HepG2 (cell line): Measurements from ENCODE around the gene DNPEP. TPM values are rescaled to one million over a fixed set of nuclear protein-coding genes. Genes with fewer than 3 reads are reported as not detected.
A peak's percentile ranks its signal among the peaks of the same experiment; 100 is the strongest.

Experiments used
- ATAC-seq: fragments of 200-7000 bp; cut with Tn5 transposase; 3 replicates; pipeline ENCODE4 v1.9.1; 2020; ENCODE audit warnings: mild to moderate bottlenecking, moderate library complexity
- BruUV-seq: library from RNA; stranded (reverse); fragments of 400-500 nt; replicated peaks from 2 replicates; lab custom pipeline; 2021; lab: Mats Ljungman, UMichigan
- CTCF ChIA-PET: fragments of 300-600 bp; formaldehyde crosslinking; extraction: SDS; loops from one replicate; lab custom pipeline; 2021; ENCODE audit warnings: low total read pairs, inconsistent platforms, low intra/inter-chr PET ratio; lab: Yijun Ruan, JAX
- POLR2A ChIA-PET: fragments of 350-600 bp; sonication (Branson Sonifier 250); formaldehyde crosslinking; loops from one replicate; lab custom pipeline; 2020; ENCODE audit warnings: antibody characterized with exemption, inconsistent platforms; lab: Yijun Ruan, JAX
- DNase-seq: peaks from one replicate; pipeline ENCODE4 v3.0.0-alpha.2; 2015; ENCODE audit warnings: low spot score
- FAIRE-seq: peaks from 3 replicates; lab custom pipeline; 2011; peaks lifted over from hg19 to GRCh38; lab: Jason Lieb, UNC
- H2AFZ ChIP-seq: one replicate; pipeline ENCODE4 v1.6.1; 2011; ENCODE audit warnings: low read length, inconsistent platforms
- H3K27ac ChIP-seq: fragments of 300-600 bp; 3 replicates; pipeline ENCODE4 v1.8.0; 2011; ENCODE audit warnings: mixed run types, mild to moderate bottlenecking, mixed read lengths, low read length, inconsistent platforms; ENCODE audit not compliant: insufficient read depth; ENCODE audit errors: extremely low read length
- H3K27me3 ChIP-seq, 2 experiments: fragments of 200-600 bp in 1 of 2; 2 replicates in 1 of 2; 3 replicates in 1 of 2; pipeline versions ENCODE4 v1.6.0 to v1.8.0; 2011; ENCODE audit warnings: low read length in 2 of 2, mild to moderate bottlenecking in 2 of 2, moderate library complexity in 2 of 2, inconsistent platforms in 1 of 2; ENCODE audit not compliant: insufficient read depth in 2 of 2, control insufficient read depth in 1 of 2
- H3K36me3 ChIP-seq, 2 experiments: fragments of 200-600 bp in 1 of 2; replicated peaks in 1 of 2; 2 replicates in 1 of 2; 3 replicates in 1 of 2; pipeline versions ENCODE4 v1.5.1 to v1.8.0; 2011; ENCODE audit warnings: low read length in 2 of 2, inconsistent platforms in 1 of 2; ENCODE audit not compliant: insufficient read depth in 2 of 2, control insufficient read depth in 1 of 2
- H3K4me1 ChIP-seq: 2 replicates; pipeline ENCODE4 v1.5.1; 2012; ENCODE audit warnings: low read length, inconsistent platforms; ENCODE audit not compliant: insufficient read depth
- H3K4me2 ChIP-seq: 2 replicates; pipeline ENCODE4 v1.6.0; 2011; ENCODE audit warnings: low read depth, low read length, inconsistent platforms
- H3K4me3 ChIP-seq, 3 experiments: fragments of 200-600 bp in 1 of 3; sonication (generic), shearing (Covaris generic) in 1 of 3; replicated peaks in 1 of 3; 2 replicates each; pipeline ENCODE4 v1.5.1; 2011 to 2016; ENCODE audit warnings: low read length in 3 of 3, inconsistent platforms in 2 of 3, low read depth in 2 of 3, mild to moderate bottlenecking in 2 of 3, control low read depth in 1 of 3, mixed read lengths in 1 of 3; ENCODE audit not compliant: insufficient read depth in 1 of 3
- H3K79me2 ChIP-seq: one replicate; pipeline ENCODE4 v1.6.1; 2011; ENCODE audit warnings: low read length, inconsistent platforms; ENCODE audit not compliant: insufficient read depth
- H3K9ac ChIP-seq: 2 replicates; pipeline ENCODE4 v1.6.0; 2011; ENCODE audit warnings: mild to moderate bottlenecking, low read depth, low read length, inconsistent platforms; ENCODE audit not compliant: insufficient read depth
- H3K9me3 ChIP-seq: 2 replicates; pipeline ENCODE4 v1.5.1; 2012; ENCODE audit warnings: mild to moderate bottlenecking, low read length
- H4K20me1 ChIP-seq: 2 replicates; pipeline ENCODE4 v1.6.0; 2011; ENCODE audit warnings: inconsistent platforms, mild to moderate bottlenecking, low read length, moderate library complexity; ENCODE audit not compliant: insufficient read depth
- ATRX ChIP-seq: sonication (generic); formaldehyde crosslinking; IDR thresholded peaks from 2 replicates; pipeline ENCODE4 v1.4.0; 2020; ENCODE audit warnings: missing genetic modification reagents, borderline replicate concordance
- BHLHE40 ChIP-seq: IDR thresholded peaks from 2 replicates; pipeline ENCODE4 v1.6.1; 2011; ENCODE audit warnings: low read length, improper control_type of control experiment
- HMG20B ChIP-seq: conservative IDR thresholded peaks from 2 replicates; pipeline ENCODE4 v1.6.1; 2016; ENCODE audit warnings: missing genetic modification reagents, missing compliant biosample characterization
- RXRA ChIP-seq: sonication (generic); formaldehyde crosslinking; IDR thresholded peaks from 2 replicates; pipeline ENCODE4 v1.5.1; 2020; ENCODE audit warnings: missing genetic modification reagents
- SP1 ChIP-seq, 2 experiments: fragments of 450-650 bp in 1 of 2; sonication (generic) in 1 of 2; formaldehyde crosslinking in 1 of 2; IDR thresholded peaks; 2 replicates each; pipeline versions ENCODE4 v1.4.0 to v1.6.1; 2016 to 2020; ENCODE audit warnings: missing genetic modification reagents in 1 of 2
- TGIF2 ChIP-seq: IDR thresholded peaks from 2 replicates; pipeline ENCODE4 v1.6.1; 2016; ENCODE audit warnings: control low read depth, missing compliant biosample characterization
- U2AF2 ChIP-seq: fragments of 200-400 bp; formaldehyde crosslinking; IDR thresholded peaks from 2 replicates; pipeline ENCODE4 v1.6.1; 2017; ENCODE audit warnings: low read depth, mild to moderate bottlenecking, low read length
- ZBTB3 ChIP-seq: sonication (generic); formaldehyde crosslinking; IDR thresholded peaks from 2 replicates; pipeline ENCODE4 v1.4.0; 2020; ENCODE audit warnings: low read depth, mild to moderate bottlenecking, moderate library complexity, missing genetic modification reagents, borderline replicate concordance
- ZFP91 ChIP-seq: sonication (generic); formaldehyde crosslinking; IDR thresholded peaks from 2 replicates; pipeline ENCODE4 v1.9.0; 2022; ENCODE audit warnings: missing genetic modification reagents, mild to moderate bottlenecking, borderline replicate concordance
- ZNF569 ChIP-seq: sonication (generic); formaldehyde crosslinking; IDR thresholded peaks from 2 replicates; pipeline ENCODE4 v1.5.0; 2020; ENCODE audit warnings: mild to moderate bottlenecking, missing genetic modification reagents, moderate library complexity, borderline replicate concordance
- ZNF597 ChIP-seq: sonication (generic); formaldehyde crosslinking; IDR thresholded peaks from 2 replicates; pipeline ENCODE4 v1.5.0; 2020; ENCODE audit warnings: missing genetic modification reagents
- ZNF616 ChIP-seq: sonication (generic); formaldehyde crosslinking; IDR thresholded peaks from 2 replicates; pipeline ENCODE4 v1.5.0; 2020; ENCODE audit warnings: low read depth, mild to moderate bottlenecking, missing genetic modification reagents
- WGBS: methylation state at CpG from one replicate; pipeline ENCODE4 v1.1.6; 2017; ENCODE audit warnings: low lambda C conversion rate; 5-methylcytosine and 5-hydroxymethylcytosine counted together
- in situ Hi-C: cut with HindIII; loops from 2 replicates; pipeline ENCODE4 v1.10.0; 2017; ENCODE audit warnings: low pct_unique_long_range_greater_than_20kb; ENCODE audit not compliant: extremely low pct_ligation_motif_present
- intact Hi-C: fragments of 100-400 bp; cut with micrococcal nuclease; formaldehyde crosslinking; loops from one replicate; pipeline ENCODE4 v1.10.0; 2022; ENCODE audit not compliant: unreplicated experiment
- polyA plus RNA-seq, 8 experiments: library from polyadenylated mRNA; depleted of rRNA in 3 of 8; stranded (reverse) in 7 of 8; unstranded in 1 of 8; fragments of >200 nt; fragmentation: Illumina TruSeq in 4 of 8; extraction: Trizol in 4 of 8; gene quantifications; 2 replicates each; pipeline versions ENCODE4 v1.2.1 to v1.2.3, GENCODE V29; 2011 to 2016; ENCODE audit warnings: low read depth in 4 of 8, missing spikeins in 1 of 8, mixed read lengths in 1 of 8; ENCODE audit not compliant: insufficient read depth in 1 of 8
- total RNA-seq, 5 experiments: library from RNA; depleted of rRNA; stranded (reverse); fragments of >200 nt; fragmentation: Illumina TruSeq; extraction: Trizol; gene quantifications; 2 replicates each; pipeline ENCODE4 v1.2.3, GENCODE V29; 2016; ENCODE audit warnings: low read depth in 1 of 5

The DNPEP gene
- total and polyA plus RNA-seq, 2 of the 13 experiments (the other 11 are each of a cell fraction or from before 2014, with no cell fraction given) = 104 to 109 TPM

GRCh38 chr2:219436491-219436890 is 48.8 kb upstream of the DNPEP start (continued):
- TF ChIP-seq SP1 (IDR thresholded peaks at IDR 0.05) (no peak), SP1 (CRISPR knock-in tag; IDR thresholded peaks at IDR 0.05) (no peak), ZBTB3 (no peak), ZNF569 (no peak), ZNF616 (no peak), HMG20B (no peak)

GRCh38 chr2:219435701-219436100 is 48.0 kb upstream of the DNPEP start:
- no peaks in the 10 kb centered on the region for H3K9me3 ChIP-seq
- FAIRE-seq (no peak), ATAC-seq (no peak; the same call in 2 of the 3 replicates), DNase-seq (no peak)
- ChIA-PET CTCF (no interaction called here), POLR2A (no interaction called here)
- no peaks in the 10 kb centered on the region for H3K36me3 ChIP-seq
- BruUV-seq = no TSS peak
- no peak overlapping the region for H3K27ac ChIP-seq
- intact Hi-C loops = no loop called here
- no peak overlapping the region for H3K4me3 ChIP-seq
- in situ Hi-C loops = no loop called here
- peaks cover 15 to 76% of the 10 kb centered on the region in 2 experiments; a peak in 4 of 5 replicates for H3K27me3 ChIP-seq
- 11% methylated on average over 6 of the region's 6 CpGs for WGBS
- no peak for TF ChIP-seq RXRA (CRISPR knock-in tag)
- TF ChIP-seq TGIF2 = no peak
- TF ChIP-seq ZNF597 (CRISPR knock-in tag) = no peak
- TF ChIP-seq U2AF2 = no peak
- TF ChIP-seq BHLHE40 = no peak
- TF ChIP-seq ZFP91 = 0 out of 2 replicates have a peak, but pooled peaks have one; percentile 18
- TF ChIP-seq ATRX (CRISPR knock-in tag) = no peak
- no peaks in the 10 kb centered on the region for H3K4me1 ChIP-seq
- no peak overlapping the region for H3K9ac ChIP-seq
- H2AFZ ChIP-seq = no peak overlapping the region
- no peaks in the 10 kb centered on the region; the same call in 1 of the 2 replicates for H4K20me1 ChIP-seq
- H3K4me2 ChIP-seq = no peak overlapping the region
- no peaks in the 10 kb centered on the region for H3K79me2 ChIP-seq
